Stimulated activated CD8-positive, alpha-beta memory T cell treated with anti-CD3 and anti-CD28 coated beads, Interleukin-7, amount 100 ng/mL, for 24 hours (primary cell): Measurements from ENCODE around the gene RUNX1.

Source experiments
- DNase-seq: peaks from one replicate; pipeline ENCODE4 v3.0.0-alpha.2; 2020; ENCODE audit warnings: low read depth

Gene RUNX1

DNA sequence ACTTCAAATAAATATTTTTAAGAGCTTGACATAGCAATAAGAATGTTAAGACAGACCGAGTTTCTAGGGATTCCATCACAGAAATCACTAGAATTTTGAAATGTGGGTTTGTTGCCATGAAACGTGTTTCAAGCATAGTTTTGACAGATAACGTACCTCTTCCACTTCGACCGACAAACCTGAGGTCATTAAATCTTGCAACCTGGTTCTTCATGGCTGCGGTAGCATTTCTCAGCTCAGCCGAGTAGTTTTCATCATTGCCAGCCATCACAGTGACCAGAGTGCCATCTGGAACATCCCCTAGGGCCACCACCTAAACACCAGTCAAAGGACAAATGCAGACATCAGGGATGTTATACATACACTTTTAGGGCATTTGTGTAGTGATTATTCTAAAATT, 168.7 kb downstream of the RUNX1 start:
- DNase-seq: no peak

DNA sequence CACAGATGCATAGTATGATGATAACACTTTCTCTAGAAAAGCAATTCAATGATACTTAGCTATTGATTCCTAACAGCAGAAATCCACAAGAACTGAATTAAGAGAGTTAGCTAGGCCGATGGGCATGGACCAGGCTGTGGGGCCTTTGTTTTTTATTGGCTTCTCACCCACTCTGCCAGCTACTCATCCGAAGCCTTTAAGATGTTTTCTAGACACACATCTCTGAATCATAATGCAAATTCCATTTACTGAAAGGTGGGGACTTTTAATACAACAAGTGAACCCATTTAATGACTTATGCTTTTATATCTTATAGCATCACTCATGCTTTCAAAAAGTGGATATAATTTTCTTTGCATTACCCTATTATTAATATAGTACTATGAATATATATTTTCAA, 170.2 kb downstream of the RUNX1 start:
- no peak for DNase-seq

DNA sequence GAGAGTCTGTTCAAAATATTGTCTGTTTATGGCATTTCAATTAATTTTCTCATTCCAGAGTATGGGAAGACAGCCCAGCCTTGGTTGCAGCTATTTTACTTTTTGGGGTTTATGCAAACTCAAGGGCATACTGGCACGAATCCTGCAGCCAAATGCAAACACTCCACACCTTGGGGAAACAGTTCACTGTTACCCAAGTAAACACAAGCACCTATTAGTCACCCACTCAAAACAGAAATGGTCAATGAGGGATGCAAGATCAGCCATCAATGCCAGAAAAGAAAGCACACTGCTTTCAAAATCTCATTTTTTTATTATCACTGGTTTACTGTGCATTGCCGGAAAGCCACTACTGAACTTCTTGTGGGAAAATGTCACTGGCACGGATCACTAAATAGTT, 170.6 kb downstream of the RUNX1 start:
- no peak for DNase-seq

DNA sequence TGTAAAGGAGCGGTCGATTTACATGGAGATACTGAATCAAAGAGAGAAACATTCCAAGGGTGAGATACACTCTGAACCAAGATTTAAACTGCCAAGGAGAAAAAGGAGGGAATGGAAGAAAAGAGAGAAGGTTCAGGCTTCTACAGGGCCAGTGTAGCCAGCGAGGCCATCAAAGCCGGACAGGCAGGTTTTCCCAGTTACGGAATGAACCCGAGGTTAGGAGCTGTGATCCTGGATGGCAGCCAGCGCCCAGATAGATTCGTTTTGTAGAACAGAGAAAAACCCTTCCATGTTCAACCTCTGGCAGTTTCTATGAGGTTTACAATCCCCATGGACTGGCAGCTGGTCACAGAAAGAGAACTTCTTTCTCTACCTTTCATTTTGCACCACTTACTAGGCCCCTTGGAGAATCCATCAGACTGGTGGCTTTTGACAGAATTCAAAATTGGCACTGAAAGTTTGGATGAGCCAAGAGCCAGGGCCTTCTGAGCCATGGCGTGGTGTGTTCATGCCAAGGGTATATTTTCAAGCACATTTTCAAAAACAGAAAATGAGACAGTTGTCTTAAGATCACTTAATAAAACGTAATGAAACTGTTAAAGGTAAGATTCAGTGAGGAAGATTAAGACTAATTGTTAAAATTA, 171.5 kb downstream of the RUNX1 start:
- no peak for DNase-seq

DNA sequence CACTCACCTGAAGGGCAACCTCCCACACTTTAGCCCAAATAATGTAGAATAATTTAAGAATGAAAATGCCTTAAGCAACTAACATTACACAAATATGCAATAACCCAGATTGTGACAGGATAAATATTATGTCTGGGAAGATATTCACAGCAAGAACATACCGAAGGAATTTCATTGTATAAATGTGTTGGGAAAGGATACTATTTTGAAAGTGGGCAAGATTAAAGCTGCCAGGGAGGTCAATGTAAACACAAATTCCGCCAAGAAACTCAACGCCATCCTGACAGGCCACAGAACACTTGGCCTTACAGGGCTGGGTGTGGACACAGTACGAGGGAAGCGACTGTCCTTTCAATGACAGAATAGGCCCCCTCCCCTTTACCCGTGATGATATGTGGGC, 173.3 kb downstream of the RUNX1 start:
- no peak for DNase-seq

DNA sequence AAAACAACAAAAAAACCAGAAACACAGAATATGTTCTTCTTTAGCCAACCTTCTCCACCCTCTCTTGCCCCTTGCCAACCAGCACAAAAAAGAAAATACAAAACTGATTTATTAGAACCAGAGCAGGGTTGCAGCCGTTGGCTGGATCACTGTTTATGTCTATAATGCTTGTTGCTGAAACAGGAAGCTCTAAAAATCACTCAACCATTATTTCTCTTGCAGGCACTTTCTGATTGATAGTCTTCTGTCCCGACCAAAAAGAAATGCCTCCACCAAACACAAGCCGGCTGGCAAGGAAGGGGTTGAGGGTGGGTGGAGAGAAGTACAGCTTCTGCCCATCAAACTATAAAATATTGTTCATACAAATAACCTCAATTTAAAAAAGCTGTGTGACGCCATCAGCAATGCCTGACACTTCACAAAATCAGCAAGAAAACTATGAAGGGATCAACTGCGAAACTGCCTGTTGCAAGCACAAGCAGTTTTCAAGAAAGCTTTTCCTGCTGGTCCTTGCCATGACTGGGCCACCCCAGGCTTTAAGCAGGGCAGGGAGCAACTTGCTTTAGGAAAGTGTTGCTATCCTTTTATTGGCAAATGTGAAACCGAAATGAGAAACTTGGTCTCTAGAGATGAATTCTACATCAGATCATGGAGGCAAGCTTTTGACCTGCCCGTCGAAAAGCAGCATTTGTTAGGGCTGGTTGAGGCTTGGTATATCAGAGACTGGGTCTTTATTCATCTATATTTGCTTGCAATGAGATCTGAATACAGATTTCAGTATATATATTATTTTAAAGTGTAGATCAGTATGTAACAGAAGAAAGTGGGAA, 174.2 kb downstream of the RUNX1 start:
- DNase-seq: no peak

DNA sequence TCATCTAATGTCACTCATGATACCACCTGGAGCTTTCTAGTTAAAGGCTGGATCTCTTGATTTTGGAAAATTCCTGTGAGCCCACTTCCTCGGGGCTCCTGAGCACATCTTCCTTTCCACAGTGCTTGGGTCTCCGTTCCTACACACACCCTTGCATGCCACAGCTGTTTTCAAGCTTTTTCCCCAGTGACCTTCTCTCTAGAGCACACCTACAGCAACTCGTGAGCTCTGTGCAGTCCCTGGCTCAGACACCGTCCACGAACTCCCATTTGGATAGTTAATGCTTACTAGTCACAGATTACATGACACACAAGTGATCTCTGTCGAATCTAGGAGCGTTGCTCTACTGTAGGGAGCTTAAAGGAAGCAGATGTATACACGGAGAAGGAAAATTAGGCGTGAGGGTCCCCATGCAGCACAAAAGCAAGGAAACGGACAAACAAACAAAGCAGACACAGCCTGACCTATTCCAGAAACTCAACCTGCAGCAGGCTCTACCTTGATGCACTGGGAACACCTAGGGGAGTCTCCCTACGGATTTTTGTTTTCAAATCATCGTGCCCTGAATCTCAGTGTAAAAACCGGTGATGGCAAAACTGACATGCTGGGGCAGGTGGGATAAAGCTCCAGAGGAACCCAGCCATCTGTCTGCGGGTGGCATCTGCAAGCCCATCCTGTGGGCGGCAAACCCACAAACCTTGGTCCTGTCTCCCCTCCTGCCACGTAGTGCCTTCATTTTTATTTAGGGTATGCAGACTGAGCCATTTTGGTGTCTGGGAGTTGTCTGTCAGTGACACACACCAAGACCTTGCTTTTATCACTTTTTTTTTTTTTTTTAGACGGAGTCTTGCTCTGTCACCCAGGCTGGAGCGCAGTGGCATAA, 177.8 kb downstream of the RUNX1 start:
- no peak for DNase-seq

DNA sequence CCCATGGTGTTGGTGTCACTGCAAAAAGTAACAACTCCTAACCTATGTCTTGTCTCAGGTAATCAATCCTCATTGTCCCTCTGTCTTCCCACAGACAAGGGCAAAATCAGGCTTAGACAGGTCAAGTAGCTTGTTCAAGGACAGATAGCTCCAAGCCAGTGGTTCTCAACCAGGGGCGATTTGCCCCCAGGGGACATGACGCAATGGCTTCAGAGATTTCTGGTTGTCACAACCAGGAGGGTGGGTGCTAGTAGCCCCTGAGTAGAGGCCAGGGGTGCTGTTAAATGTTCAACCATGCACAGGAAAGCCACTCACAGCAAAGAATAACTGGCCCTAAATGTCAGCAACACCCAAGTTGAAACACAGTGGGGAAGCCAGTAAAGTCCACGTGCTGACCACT, 178.9 kb downstream of the RUNX1 start:
- no peak for DNase-seq

DNA sequence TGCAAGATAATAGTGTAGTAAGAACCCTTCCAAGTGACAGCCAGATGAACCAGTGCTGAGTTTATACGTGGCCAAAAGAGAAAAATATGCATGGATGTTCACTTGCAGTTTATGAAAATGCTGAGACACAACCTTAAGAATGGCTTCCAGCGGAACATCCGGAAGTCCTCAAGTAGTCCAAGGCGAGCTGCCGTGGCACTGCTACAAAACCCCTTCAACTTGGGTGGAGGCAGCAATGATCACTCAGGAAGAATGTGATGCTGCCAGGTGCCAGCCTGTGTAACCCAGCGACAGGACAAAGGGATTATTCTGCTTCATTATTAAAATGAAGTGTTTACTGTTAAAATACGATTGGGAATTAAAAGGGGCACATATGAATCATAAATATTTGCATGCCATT, 179.6 kb downstream of the RUNX1 start:
- no peak for DNase-seq

DNA sequence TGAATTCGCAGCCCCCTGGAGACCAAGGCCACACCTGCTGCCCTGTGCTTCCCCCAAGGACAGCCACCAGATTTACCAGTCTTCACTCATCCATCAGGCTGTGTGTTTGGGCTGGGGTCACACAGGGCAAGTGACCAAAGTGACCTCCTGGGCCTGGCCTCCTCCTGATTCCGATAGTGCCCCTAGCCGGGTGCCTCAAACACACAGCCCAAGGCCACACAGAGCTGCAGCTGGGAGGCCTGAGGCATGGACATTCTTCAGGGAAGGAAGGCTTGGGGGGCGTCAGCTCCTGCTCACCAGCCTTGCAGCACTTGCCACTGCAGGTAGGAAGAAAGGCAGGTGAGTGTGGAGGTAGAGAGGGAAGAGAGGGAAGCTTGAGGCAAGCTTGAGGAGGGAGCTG, 181.3 kb downstream of the RUNX1 start:
- DNase-seq: no peak

DNA sequence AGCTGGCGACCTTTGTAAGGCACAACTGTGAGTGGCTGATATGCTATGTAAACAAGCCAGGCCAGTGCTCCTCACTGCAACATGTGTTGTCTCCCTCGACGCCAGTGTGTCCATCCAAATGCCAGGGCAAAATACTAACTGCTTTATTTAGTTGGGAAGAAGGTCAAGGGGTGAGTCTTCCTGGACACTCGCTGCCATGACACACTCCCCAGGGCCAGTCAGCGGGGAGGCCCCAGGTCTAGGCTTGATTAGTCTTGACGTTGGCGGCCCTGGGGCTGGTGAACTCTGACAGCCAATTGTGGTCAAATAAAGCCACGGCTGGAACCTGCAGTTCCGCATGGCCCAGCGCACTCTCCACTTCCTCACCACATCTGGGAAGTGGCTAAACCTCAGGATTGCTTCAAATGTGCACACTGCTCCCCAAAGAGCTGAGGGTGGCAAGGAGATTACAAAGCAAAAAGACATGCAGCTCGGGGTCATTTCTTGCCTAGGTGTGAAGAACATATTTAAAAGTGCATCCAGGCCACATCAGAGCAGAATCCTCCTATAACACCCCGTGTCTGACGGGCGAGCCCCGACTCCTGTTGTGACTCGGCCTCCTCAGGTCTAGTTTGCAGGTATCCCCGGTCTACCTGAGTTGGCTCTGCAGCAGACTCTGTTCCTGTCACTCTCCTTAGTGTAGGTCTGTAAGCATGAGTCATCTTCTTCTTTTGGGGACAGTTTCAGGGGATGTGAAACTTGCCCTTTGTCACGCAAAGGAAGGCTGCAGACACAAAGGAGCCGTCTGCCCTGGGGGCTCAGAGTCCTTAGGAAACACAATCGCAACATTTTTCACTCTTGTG, 183.5 kb downstream of the RUNX1 start:
- no peak for DNase-seq

DNA sequence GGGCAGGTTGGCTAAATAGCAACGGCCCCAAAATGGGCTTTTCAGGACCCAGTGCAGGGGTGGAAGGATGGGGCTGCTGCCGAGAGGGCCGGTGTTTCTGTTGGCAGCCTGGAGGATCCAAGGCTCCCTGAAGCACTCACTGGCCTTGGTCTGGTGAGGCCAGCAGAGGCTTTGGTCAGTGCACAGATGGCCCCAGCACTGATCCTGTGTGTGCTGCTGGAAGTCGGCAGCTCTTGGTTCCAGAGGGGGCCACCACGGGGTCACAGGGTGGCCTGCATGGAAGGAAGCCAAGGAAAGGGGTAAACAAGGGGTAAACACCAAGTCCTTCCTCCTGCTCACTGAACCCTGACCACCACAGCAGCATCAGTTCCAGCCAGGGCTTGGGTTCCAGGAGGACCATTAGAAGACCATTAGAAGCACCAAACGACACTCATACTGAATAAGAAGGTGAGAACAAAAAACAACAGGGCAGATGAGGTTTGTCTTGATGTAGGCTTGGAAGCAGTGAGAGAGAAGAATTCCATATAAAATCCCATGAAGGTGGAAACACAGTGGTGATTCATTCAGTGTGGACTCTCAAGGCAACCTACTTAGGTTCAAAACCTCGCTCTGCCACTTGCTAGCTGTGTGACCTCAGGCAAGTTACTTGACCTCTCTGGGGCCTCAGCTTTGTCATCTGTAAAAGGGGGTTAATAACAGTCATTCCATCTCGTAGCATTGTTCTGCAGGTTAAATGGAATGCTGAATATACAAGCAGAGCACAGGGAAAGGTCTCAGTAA, 184.5 kb downstream of the RUNX1 start:
- no peak for DNase-seq

DNA sequence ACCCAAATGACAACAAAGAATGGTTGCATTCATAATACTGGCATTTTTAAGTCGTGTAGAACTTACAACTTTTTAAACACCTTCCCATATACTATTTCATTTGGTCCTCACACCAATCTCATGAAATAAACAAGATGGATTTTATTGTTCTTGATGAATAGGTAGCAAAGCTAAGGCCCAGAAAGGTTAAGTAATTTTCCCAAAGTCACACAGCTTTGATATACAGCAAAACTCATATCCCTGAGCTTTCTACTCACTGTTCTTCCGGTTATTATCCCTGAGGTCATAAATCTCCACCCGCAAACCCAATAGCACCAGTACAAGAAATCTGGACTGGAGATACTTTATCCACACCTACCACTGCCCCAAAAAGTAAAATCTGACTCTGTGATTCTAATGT, 186.2 kb downstream of the RUNX1 start:
- DNase-seq: no peak

DNA sequence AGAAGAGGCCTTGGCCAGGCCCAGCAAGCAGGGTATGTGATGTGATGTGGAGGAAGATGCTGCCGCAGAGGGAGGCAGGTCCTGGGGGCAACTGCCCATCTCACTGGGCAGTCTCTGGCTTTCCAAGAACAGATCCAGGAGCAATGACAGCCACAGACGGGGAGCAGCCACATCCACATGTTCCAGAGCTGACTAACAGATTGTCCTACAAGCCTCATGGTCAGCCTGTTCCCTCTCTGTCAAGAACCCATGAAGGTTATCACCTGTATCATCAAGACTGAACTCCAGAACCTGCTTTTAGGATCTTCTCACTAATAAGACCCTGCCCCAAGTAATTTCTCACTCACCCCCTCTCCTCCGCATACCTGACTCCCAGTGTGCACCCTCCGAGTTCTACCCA, 187.8 kb downstream of the RUNX1 start:
- no peak for DNase-seq

DNA sequence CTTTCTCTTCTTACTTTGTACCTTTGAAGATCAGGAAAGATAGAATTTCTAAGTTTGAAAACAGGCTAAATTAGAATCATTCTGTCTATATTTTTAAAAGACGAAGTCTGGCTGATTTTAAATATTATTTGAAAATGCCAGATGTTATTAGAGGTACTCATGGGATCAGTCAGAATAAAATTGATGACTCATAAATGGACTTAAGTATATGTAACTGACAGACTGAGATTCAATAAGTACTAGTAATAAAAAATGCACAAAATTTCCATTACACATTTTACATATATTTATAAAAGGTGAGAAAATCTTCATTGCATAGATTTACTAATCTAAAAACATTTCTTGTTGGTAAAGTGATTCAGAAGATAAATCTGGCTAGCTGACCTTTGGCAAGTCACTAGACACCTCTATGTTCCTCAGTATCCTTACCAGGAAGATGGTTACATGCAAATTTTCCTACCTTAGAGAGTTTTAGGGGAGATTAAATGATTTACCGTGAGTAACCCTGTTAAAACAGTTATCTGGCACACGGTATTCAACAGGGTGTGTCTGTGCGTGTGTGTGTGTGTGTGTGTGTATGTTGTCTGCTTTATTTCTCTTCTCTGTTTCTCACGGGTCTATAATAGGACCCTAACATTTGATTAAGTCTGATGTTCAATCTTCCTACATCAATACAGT, 189.0 kb downstream of the RUNX1 start:
- no peak for DNase-seq

DNA sequence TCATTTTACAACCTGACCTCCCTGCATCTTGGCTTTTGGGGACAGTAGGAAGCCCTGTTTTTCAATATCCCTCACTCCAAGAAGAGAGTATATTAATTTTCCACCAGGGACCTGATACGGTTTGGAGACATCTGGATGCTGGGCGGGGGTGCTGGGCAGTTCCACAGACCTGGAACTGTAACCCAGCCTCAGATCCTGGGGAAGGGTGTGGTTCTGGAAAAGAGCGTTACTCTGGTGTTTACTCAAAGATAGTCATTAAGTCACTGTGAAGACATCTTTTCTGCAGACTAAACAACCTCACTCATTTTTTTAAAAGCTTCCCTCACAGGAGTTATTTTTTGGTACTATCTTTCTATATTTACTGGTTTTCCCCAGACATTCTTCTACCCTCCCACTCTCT, 190.5 kb downstream of the RUNX1 start:
- no peak for DNase-seq

DNA sequence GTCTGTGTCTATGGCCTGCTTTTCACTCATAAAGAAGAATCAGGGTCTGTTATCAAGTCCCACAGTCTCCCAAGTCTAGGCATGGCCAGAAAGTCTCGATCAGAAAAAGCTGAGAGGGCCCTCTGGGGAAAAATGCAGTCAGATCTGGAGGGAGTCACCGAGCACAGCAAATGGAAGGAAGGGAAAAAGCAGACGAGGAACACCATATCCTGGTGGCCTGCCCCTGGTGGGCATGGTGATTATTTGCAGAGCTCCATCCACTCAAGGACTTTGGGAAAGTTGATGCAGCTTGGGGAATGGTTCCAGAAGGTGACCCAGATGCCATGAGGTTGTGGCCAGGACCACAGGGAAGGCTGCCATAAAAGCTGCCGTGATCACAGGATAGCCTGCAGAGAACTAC, 191.2 kb downstream of the RUNX1 start:
- no peak for DNase-seq

DNA sequence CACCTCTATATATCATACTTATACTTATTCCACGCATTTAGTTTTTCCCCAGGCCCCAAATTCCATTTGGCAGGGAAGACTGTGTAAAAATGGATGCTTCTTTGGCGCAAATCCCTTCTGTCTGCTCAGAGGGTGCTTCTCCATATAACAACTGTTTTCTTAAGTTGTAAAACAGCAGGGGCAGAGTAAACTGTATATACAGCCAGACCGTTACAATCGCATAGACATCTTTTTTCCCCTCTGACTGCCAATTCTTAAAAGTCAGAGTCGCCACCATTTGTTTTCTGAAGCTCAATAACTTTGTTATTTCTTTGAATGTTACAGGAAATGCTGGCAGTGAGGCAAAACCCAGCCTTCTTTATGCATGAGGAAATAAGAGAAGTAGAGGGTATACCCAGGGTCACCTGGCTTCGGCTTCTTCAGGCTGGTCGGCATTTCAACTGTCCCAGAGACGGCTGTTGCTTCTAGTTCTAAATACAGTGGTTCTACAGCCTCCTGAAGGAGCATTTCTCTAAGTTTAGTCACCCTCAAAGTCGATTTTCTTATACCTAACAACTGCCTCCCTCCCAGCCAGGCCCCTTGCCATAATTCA, 191.9 kb downstream of the RUNX1 start:
- no peak for DNase-seq

DNA sequence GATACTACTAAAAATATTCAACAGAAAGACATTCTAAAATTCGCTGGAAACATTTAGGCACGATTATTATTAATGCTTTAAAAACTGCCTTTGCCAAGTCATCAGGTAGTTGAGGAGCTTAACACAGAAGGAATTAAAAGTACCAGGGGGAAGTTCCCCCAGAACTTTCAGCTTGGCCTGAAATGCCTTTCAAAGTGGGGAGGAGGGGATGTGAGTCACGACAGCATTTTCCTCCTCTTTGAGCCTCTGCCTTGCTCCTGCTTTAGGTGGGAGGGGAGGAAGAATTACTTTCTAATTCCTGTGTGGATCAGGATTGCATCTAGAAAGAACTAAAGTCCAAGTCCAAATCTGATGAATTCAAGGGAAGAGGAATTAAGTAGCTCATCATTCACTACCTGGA, 196.7 kb downstream of the RUNX1 start:
- no peak for DNase-seq

DNA sequence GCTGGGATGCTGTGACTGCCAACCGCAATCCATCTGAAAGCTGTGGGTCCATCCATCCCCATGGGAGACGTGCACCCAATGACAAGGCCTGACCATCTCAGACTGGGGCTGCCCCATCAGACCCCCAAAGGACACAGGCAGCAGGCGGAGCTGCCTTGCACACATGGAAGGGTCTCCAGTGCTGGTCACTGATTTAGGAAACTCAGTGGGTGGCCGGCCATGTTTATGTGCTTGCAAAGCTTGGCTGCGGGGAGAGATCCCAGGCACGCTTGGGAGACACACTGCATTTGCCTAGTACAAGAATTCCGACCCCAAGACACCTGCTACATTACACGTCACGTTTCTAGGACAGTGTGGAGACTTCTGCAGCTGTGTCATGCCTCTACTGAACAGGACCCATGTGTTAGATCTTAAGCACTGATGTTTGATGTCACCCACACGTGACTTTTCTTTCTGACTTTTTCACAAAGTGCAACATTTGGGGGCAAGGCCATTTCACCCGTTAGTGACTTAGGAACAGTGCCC, 198.9 kb downstream of the RUNX1 start:
- DNase-seq: no peak
